GM19372 (cell line): ENCODE results near the gene PTPRD.

Source experiments
- ATAC-seq: cut with Tn5 transposase; IDR thresholded peaks from one replicate; pipeline ENCODE4 v1.9.1; 2021; ENCODE audit warnings: mild to moderate bottlenecking, low read depth, moderate library complexity; ENCODE audit not compliant: unreplicated experiment

PTPRD gene

DNA sequence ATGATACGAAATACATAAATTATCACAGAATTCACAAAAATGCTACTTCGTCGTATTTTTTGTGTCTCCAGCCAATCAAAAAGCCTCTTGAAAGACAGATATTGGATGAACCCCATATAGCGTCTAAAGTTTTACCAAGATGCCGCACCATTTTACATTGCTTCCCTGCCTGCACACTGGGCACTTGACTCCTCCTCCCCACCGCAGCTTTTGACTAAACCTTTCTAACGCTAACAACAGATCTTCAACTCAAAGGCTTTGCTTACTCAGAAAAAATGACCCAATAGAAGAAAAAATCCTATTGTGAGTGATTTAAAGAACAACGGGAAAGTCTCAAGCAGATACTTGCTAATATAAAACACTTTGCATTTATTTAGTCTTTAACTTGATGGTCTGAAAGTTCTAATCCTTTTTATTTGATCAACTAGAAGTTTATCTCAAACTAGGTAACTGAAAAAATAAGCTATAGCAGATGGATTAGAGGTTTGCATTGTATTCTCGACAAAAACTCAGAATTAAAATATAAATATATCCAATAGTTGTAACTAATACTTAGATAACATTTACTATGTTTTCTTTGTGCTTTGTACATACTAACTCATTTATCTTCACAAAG is 2204.1 kb downstream of the PTPRD start:
- ATAC-seq = no peak

GRCh38 chr9:8401961-8402705 is 2210.7 kb downstream of the PTPRD start:
- ATAC-seq = no peak

- ATAC-seq = no peak
Measured at GRCh38 chr9:8400378-8400777, 2212.4 kb downstream of the PTPRD start.

DNA sequence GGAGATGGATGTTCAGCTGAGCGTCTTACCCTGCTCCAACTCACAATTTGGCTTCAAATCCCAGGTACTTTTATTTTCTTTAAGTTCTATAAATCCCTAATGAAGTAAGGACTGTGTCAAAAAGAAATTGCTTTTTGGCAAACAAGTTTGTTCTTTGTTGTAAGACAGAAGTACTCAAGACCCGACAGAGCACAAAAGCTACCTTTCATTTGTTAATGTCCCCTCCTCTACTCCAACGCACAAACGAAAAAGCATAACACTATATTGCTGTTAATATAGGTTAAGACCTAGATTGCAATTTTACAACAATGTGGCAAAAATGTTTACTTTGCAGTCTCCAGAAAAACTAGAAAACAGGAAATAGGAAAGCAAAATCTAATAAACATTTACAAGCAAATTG is 2217.8 kb downstream of the PTPRD start:
- no peak for ATAC-seq

- no peak for ATAC-seq
Measured at GRCh38 chr9:8394341-8394740, 2218.5 kb downstream of the PTPRD start.

DNA sequence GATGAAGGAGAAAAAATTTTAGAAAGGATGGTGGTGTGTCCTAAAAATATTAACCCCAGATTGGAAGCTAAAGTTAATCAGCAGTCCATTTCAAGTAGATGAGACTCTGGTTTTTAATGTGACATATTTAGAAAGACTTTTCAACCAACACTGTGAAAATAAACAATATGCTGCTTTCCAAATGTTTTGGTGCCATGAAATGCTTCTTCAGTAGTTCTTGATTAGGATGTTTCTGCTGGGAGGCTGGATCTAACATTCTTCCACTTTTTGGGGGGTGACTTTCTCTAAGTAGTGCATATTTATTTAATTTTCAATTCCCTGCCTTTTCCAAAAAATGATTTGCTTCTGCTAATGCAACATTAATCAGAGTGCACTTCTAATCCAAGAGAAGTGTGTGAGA is 2219.9 kb downstream of the PTPRD start:
- ATAC-seq = no peak

- no peak for ATAC-seq
Measured at GRCh38 chr9:8391566-8391965, 2221.2 kb downstream of the PTPRD start.

- no peak for ATAC-seq
Measured at GRCh38 chr9:8391132-8391531, 2221.7 kb downstream of the PTPRD start.

- no peak for ATAC-seq
Measured at GRCh38 chr9:8390571-8390970, 2222.2 kb downstream of the PTPRD start.

DNA sequence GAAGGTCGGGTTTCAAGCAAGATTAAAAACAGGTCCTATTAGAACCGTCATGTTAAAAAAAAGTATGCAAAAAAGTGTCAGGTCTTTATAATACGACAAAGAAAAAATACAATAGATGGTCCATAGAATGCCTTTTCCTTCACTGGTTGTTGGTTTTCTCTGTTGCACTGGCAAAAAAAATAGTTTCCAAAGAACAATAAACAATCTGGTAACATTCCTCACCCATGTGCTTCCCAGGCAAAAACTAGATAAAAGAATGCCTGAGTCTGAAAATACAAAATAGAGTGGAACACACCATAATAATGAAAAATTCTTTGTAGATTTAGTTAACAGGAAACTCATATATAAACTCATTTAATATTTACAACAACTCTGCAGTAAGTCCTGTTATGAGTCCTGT is 2223.3 kb downstream of the PTPRD start:
- ATAC-seq = no peak

DNA sequence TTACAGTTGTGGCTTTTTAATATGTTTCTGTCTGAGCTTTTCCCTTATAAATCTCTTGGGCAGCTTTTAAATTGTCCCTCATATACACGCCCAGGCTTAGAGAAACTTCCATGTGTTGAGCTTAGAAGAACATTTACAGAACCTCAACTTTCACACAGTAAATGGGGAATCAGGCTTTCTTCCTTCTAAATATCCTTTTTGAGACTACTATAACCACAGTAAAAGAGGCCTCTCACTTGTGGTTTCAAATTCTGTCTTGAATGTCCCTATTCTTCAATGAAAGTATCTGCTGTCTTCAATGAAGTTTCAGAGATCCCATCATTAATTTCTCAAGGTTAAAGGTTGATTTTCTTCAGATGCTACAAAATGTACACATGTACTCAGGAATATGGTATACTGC is 2224.7 kb downstream of the PTPRD start:
- ATAC-seq = no peak

DNA sequence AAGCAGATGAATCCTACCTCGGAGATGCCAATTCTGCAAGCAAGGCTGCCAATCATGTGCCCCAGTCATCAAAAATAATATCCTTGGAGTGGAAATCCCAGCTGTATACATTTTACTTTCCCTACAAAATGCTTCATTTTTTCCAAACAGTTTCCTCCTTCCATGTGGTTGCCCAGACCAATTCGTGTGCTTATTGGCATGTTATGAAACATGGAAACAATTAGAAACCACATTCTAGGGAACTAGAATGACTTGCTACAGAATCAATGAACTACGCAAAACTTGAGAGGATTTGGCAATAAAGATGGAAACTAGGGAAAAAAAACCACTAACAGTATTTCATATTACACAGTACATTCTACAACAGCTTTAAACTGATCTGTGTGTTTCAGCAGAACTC is 2228.7 kb downstream of the PTPRD start:
- ATAC-seq = no peak

DNA sequence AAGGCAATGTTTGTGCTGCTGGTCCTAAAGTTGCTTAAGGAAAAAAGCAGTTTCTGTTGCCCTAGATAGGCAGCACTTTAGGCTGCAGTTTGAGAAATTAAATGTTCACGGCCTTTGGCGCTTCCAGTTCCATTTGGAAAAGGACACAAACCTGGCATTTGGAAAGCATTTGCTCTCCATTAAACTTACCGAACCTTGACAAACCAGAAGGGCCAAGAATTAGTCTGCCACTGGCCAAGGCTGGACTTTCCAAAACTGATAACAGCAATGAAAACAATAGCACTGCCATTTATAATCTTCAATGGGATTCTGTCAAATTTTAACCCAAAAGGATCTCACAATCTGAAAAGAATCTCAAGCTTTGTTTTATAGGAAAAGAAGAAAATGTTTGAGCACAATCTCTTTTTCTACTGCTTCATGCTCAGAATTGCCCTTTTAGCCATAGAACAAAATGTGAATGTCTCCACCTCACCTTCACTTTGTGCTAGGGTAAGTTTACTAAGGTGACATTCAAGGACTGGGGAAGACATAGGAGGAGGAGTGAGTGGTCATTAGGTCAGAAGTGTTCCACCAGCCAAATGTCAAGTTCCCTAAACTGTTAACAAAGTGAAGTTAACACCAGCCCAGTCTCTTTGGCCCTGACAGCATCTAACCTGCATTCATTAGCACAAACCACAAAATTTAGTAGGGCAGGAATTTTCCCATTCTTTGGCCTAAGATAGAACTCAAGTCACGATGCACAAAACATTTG is 2229.8 kb downstream of the PTPRD start:
- no peak for ATAC-seq

- no peak for ATAC-seq
Measured at GRCh38 chr9:8382266-8382665, 2230.5 kb downstream of the PTPRD start.

DNA sequence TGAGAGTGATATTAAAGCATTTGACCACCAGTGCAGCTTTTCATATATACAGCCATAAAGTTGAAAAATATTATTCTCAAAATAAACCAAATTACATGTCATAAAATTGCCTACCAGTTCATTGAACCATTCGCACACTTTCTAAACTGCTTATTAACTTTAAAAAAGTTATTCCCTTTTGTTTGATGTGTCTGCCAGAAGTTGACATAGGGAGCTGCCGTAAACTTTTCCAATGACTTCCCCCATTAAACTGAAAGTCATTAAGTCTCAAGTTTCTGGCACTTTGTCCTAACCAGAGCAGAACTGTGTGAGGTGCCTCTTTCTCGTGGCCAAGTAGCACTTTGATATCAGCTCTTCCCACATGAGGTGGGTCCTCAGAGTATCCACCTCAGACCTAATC is 2231.2 kb downstream of the PTPRD start:
- no peak for ATAC-seq

- ATAC-seq = no peak
Measured at GRCh38 chr9:8374471-8374870, 2238.3 kb downstream of the PTPRD start.

DNA sequence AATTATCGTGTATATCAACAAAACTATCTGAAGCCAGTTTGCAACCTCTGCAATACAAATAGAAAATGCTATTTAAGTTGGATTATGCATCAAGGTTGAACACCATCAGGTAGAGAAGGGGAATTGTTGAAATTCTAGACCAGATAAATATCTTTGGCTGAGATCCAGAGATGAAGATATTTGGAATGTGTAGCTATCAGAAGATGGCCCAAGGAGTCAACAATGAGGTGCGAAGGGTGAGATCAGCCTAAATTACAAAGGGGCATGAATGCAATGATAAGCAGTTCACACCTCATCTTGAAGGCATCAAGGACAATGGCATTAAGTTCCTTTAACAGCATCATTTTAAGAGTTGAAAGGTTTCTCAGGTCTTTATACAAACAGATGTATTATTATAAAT is 2241.1 kb downstream of the PTPRD start:
- no peak for ATAC-seq

DNA sequence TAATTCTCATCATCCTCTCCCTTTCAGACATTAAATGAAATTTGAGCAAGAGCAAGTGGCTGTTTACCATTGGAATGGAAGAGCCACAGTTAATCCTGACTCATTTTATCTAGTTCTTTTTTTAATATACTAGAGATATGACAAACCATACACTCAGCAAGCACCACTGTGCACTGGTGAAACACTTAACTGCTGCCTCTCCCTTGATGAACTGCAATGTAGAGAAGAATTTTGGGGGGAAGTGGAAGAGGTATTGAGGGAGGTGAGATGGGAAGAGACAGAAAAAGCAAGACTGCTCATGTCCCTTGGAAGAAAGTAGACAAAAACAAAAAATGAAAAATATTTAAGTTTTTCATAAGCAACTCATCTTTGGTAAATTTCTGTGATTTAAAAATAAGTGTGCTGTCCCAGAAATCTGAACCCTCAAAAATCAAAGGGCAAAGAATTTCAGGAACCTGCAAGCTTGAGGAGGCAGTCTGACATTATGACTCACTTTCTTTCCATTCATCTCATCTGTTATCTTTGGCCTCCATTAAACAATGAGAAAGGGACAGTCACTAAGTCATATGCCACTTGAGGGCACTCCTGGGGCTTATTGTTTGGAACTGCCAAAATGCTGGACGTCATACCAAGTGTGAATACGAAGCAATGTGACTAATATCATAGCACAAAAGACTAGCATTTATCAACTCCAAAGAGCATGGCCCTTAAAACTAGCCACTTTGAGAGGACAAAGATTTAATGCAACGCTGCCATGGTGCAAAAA is 2246.5 kb downstream of the PTPRD start:
- ATAC-seq = no peak

GRCh38 chr9:8365466-8366160 is 2247.2 kb downstream of the PTPRD start:
- ATAC-seq = no peak

GRCh38 chr9:8365029-8365428 is 2247.8 kb downstream of the PTPRD start:
- no peak for ATAC-seq
